Measurements from ENCODE around the gene OR52R1.
"Not testable (repeated sequence)": the region's sequence is repeated elsewhere in the genome, so short reads cannot be mapped to it uniquely, and the experiment has no call there.

The OR52R1 gene

GRCh38 chr11:4804280-4804679, at the start of gene OR52R1:
Gene OR52R1, minus strand, starts transcription at chr11:4804380. Its CDS starts 0 bp downstream, at chr11:4804380.
- no peak for DNase-seq

GRCh38 chr11:4851033-4851432, 46.9 kb upstream of the OR52R1 start:
- DNase-seq, result no peak

- no peak for DNase-seq
Measured at GRCh38 chr11:4848908-4849532, 44.8 kb upstream of the OR52R1 start, which contains the start of gene OR51S1. Gene OR51S1, minus strand, starts transcription at chr11:4849208. Its CDS starts 0 bp downstream, at chr11:4849208.

- no peak for DNase-seq
Measured at GRCh38 chr11:4839851-4840549, 35.8 kb upstream of the OR52R1 start.

GRCh38 chr11:4830909-4831308, 26.7 kb upstream of the OR52R1 start:
- no peak for DNase-seq

GRCh38 chr11:4830346-4830745, 26.2 kb upstream of the OR52R1 start:
- DNase-seq, result no peak

- DNase-seq, result no peak
Measured at GRCh38 chr11:4826425-4826824, 22.2 kb upstream of the OR52R1 start.

GRCh38 chr11:4825132-4825531, 21.0 kb upstream of the OR52R1 start:
- DNase-seq, result no peak

- no peak for DNase-seq
Measured at GRCh38 chr11:4821021-4821420, 16.8 kb upstream of the OR52R1 start, which contains the start of gene OR51F2. Gene OR51F2, plus strand, starts transcription at chr11:4821321. Its CDS starts 101 bp downstream, at chr11:4821422.

- no peak for DNase-seq
Measured at GRCh38 chr11:4809246-4809645, 5.1 kb upstream of the OR52R1 start.

GRCh38 chr11:4808476-4808875, 4.3 kb upstream of the OR52R1 start:
- no peak for DNase-seq

GRCh38 chr11:4801316-4801715, 2.9 kb downstream of the OR52R1 start:
- not testable (repeated sequence) for DNase-seq

- DNase-seq, result no peak
Measured at GRCh38 chr11:4798427-4799183, 5.6 kb downstream of the OR52R1 start.

- DNase-seq, result no peak
Measured at GRCh38 chr11:4797206-4797605, 7.0 kb downstream of the OR52R1 start.

GRCh38 chr11:4782454-4782853, 21.7 kb downstream of the OR52R1 start:
- DNase-seq, result no peak

GRCh38 chr11:4769838-4770237, 34.3 kb downstream of the OR52R1 start, which contains the start of gene OR51F1:
Gene OR51F1, minus strand, starts transcription at chr11:4769938. Its CDS starts 0 bp downstream, at chr11:4769938.
- DNase-seq, result no peak

GRCh38 chr11:4768094-4768493, 36.1 kb downstream of the OR52R1 start:
- no peak for DNase-seq

GRCh38 chr11:4766420-4767043, 37.6 kb downstream of the OR52R1 start:
- DNase-seq, result no peak

GRCh38 chr11:4763096-4763495, 41.1 kb downstream of the OR52R1 start:
- no peak for DNase-seq
